Measurements from ENCODE around the gene SYT10.

- TF ChIP-seq GATA2 (IDR thresholded peaks at IDR 0.05; ENCODE audit: low read depth, low read length) (no peak), GATA3 (IDR thresholded peaks at IDR 0.05; ENCODE audit: low read depth, low read length) (no peak)
Observed at GRCh38 chr12:33429468-33429867, 10.2 kb downstream of the SYT10 start.

All from SH-SY5Y (cell line).